Endodermal cell (in vitro differentiated cells): Measurements from ENCODE around the gene SNRNP40. TPM values are rescaled to one million over a fixed set of nuclear protein-coding genes. Genes with fewer than 3 reads are reported as not detected.

Experiments used
- DNase-seq: peaks from one replicate; pipeline ENCODE4 v3.0.0-alpha.2; 2017
- H3K27ac ChIP-seq: 2 replicates; pipeline ENCODE4 v1.5.1; 2013; ENCODE audit warnings: mild to moderate bottlenecking, low read depth, low read length, moderate library complexity
- H3K27me3 ChIP-seq: 2 replicates; pipeline ENCODE4 v1.6.1; 2013; ENCODE audit warnings: mild to moderate bottlenecking, low read length, moderate library complexity; ENCODE audit not compliant: insufficient read depth, control insufficient read depth, poor library complexity, severe bottlenecking
- H3K36me3 ChIP-seq: 2 replicates; pipeline ENCODE4 v1.7.0; 2013; ENCODE audit warnings: mild to moderate bottlenecking, low read length, moderate library complexity; ENCODE audit not compliant: control insufficient read depth, insufficient read depth
- H3K4me1 ChIP-seq: one replicate; pipeline ENCODE4 v1.7.0; 2013; ENCODE audit warnings: low read length; ENCODE audit not compliant: control insufficient read depth, insufficient read depth
- H3K4me3 ChIP-seq: 2 replicates; pipeline ENCODE4 v1.5.1; 2013; ENCODE audit warnings: mild to moderate bottlenecking, low read length, moderate library complexity
- H3K9ac ChIP-seq: 2 replicates; pipeline ENCODE4 v1.6.1; 2013; ENCODE audit warnings: mild to moderate bottlenecking, low read length, moderate library complexity; ENCODE audit not compliant: poor library complexity, severe bottlenecking; ENCODE audit errors: extremely low read depth
- H3K9me3 ChIP-seq: 2 replicates; pipeline ENCODE4 v1.6.1; 2013; ENCODE audit warnings: mild to moderate bottlenecking, low read length, moderate library complexity; ENCODE audit not compliant: control insufficient read depth
- H3K27ac Mint-ChIP-seq: 2 replicates; pipeline ENCODE4 v1.8.0; 2020; ENCODE audit warnings: mixed read lengths
- H3K27me3 Mint-ChIP-seq: 2 replicates; pipeline ENCODE4 v1.8.0; 2021; ENCODE audit warnings: mild to moderate bottlenecking, mixed read lengths; ENCODE audit not compliant: insufficient read depth
- H3K36me3 Mint-ChIP-seq: 2 replicates; pipeline ENCODE4 v1.8.0; 2020; ENCODE audit warnings: low read depth, mixed read lengths
- H3K4me1 Mint-ChIP-seq: 2 replicates; pipeline ENCODE4 v1.8.0; 2020; ENCODE audit warnings: mixed read lengths
- H3K4me3 Mint-ChIP-seq: 2 replicates; pipeline ENCODE4 v1.8.0; 2020; ENCODE audit warnings: mild to moderate bottlenecking, moderate library complexity, mixed read lengths
- H3K9me3 Mint-ChIP-seq: 2 replicates; pipeline ENCODE4 v1.8.0; 2020; ENCODE audit warnings: mild to moderate bottlenecking, mixed read lengths
- CTCF ChIP-seq: fragments of 200-600 bp; sonication (generic); conservative IDR thresholded peaks from 2 replicates; pipeline ENCODE4 v1.5.0; 2021; ENCODE audit warnings: antibody characterized with exemption, mild to moderate bottlenecking
- WGBS, 2 experiments: methylation state at CpG; one replicate each; pipeline versions ENCODE4 v1.1.5 to v1.1.7; 2013; ENCODE audit warnings: missing lambda C conversion rate in 2 of 2, mixed read lengths in 1 of 2; ENCODE audit not compliant: insufficient coverage in 1 of 2, insufficient read length in 1 of 2; 5-methylcytosine and 5-hydroxymethylcytosine counted together
- total RNA-seq, 2 donors: library from RNA; stranded (reverse); fragmentation: NEBNext Ultra II Directional in 1 of 2; extraction: Animal tissue kit (Norgen Biotek cat#: 25700) in 1 of 2; gene quantifications; 2 replicates in 1 of 2; 3 replicates in 1 of 2; pipeline ENCODE4 v1.2.1, GENCODE V29; 2021

Gene SNRNP40
- total RNA-seq, 2 donors from 2014 or later: 98.6 to 141 TPM

- TF ChIP-seq CTCF: no peak
- H3K4me3 ChIP-seq: peak overlapping the region; percentile 80
- peak; percentile 85 for DNase-seq
- peaks cover 5% of the 10 kb centered on the region for H3K4me1 ChIP-seq
- Mint-ChIP-seq H3K27ac (peak overlapping the region; percentile 39), H3K4me3 (peak overlapping the region; percentile 71), H3K27me3 (peaks cover 49% of the 10 kb centered on the region), H3K4me1 (peaks cover 13% of the 10 kb centered on the region), H3K9me3 (no peaks in the 10 kb centered on the region), H3K36me3 (no peaks in the 10 kb centered on the region)
- peak overlapping the region; percentile 8 for H3K9ac ChIP-seq
- H3K27ac ChIP-seq: peak overlapping the region; percentile 62
- no peaks in the 10 kb centered on the region for H3K36me3 ChIP-seq
- 1 to 5% methylated on average over 8 to 56 of the region's 56 CpGs for whole genome bisulfite sequencing, 2 experiments
- no peaks in the 10 kb centered on the region for H3K9me3 ChIP-seq
- H3K27me3 ChIP-seq: peaks cover 26% of the 10 kb centered on the region
These were observed 57.5 kb downstream of the SNRNP40 start for GRCh38 chr1:31238986-31239613.

GRCh38 chr1:31238612-31238985 is 58.0 kb downstream of the SNRNP40 start:
- no peaks in the 10 kb centered on the region for H3K36me3 ChIP-seq
- DNase-seq: no peak
- 36 to 44% methylated on average over 3 to 4 of the region's 4 CpGs for WGBS, 2 experiments
- H3K4me1 Mint-ChIP-seq: peaks cover 10% of the 10 kb centered on the region
- H3K4me3 ChIP-seq: peak overlapping the region; percentile 80
- peak overlapping the region; percentile 62 for H3K27ac ChIP-seq
- H3K4me3 Mint-ChIP-seq: peak overlapping the region; percentile 71
- peaks cover 2% of the 10 kb centered on the region for H3K4me1 ChIP-seq
- H3K27me3 Mint-ChIP-seq: peaks cover 49% of the 10 kb centered on the region
- TF ChIP-seq CTCF: no peak
- no peaks in the 10 kb centered on the region for H3K9me3 Mint-ChIP-seq
- H3K27ac Mint-ChIP-seq: no peak overlapping the region
- H3K9ac ChIP-seq: peak overlapping the region; percentile 8
- H3K36me3 Mint-ChIP-seq: no peaks in the 10 kb centered on the region
- H3K9me3 ChIP-seq: no peaks in the 10 kb centered on the region
- H3K27me3 ChIP-seq: peaks cover 26% of the 10 kb centered on the region

- Histone ChIP-seq H3K9me3 (no peaks in the 10 kb centered on the region), H3K27ac (peak overlapping the region; percentile 44), H3K27me3 (peaks cover 13% of the 10 kb centered on the region), H3K36me3 (no peaks in the 10 kb centered on the region), H3K4me1 (no peaks in the 10 kb centered on the region), H3K9ac (no peak overlapping the region), H3K4me3 (no peak overlapping the region)
- no peaks in the 10 kb centered on the region for H3K9me3 Mint-ChIP-seq
- no peak for TF ChIP-seq CTCF
- H3K4me3 Mint-ChIP-seq: no peak overlapping the region
- no peak overlapping the region for H3K27ac Mint-ChIP-seq
- H3K27me3 Mint-ChIP-seq: peaks cover 28% of the 10 kb centered on the region
- H3K36me3 Mint-ChIP-seq: no peaks in the 10 kb centered on the region
- WGBS, 2 experiments: 76 to 88% methylated on average over 1 to 4 of the region's 4 CpGs
- DNase-seq: no peak
- H3K4me1 Mint-ChIP-seq: peaks cover 8% of the 10 kb centered on the region
These were observed 61.7 kb downstream of the SNRNP40 start for GRCh38 chr1:31234870-31235269.
